Kidney (tissue), 14 donors: ENCODE measurements around the gene NDUFAF8. TPM values are rescaled to one million over a fixed set of nuclear protein-coding genes. Genes with fewer than 3 reads are reported as not detected.

ENCODE experiments used
- DNase-seq, 5 donors: peaks; one replicate each; pipeline ENCODE4 v3.0.0-alpha.2; 2013 to 2020
- FAIRE-seq: peaks from 2 replicates; lab custom pipeline; 2012; peaks lifted over from hg19 to GRCh38; lab: Jason Lieb, UNC
- H3K27ac ChIP-seq, 2 donors: one replicate each; pipeline ENCODE4 v1.7.0; 2013; ENCODE audit warnings: low read depth in 2 of 2, low read length in 2 of 2, inconsistent platforms in 1 of 2
- H3K27me3 ChIP-seq: one replicate; pipeline ENCODE4 v1.7.1; 2013; ENCODE audit warnings: low read length, inconsistent platforms; ENCODE audit not compliant: control insufficient read depth, insufficient read depth
- H3K36me3 ChIP-seq, 3 donors: one replicate each; pipeline versions ENCODE4 v1.7.0 to v1.7.1; 2013; ENCODE audit warnings: low read length in 3 of 3, control low read depth in 1 of 3, inconsistent platforms in 1 of 3; ENCODE audit not compliant: insufficient read depth in 3 of 3, control insufficient read depth in 2 of 3
- H3K4me1 ChIP-seq, 3 donors: one replicate each; pipeline versions ENCODE4 v1.7.0 to v1.7.1; 2013; ENCODE audit warnings: low read length in 3 of 3, inconsistent platforms in 1 of 3, low read depth in 1 of 3; ENCODE audit not compliant: control insufficient read depth in 2 of 3, insufficient read depth in 2 of 3
- H3K4me3 ChIP-seq, 3 donors: one replicate each; pipeline versions ENCODE4 v1.7.0 to v1.8.1; 2013; ENCODE audit warnings: low read length in 3 of 3, control low read depth in 1 of 3, inconsistent platforms in 1 of 3
- H3K9ac ChIP-seq, 3 donors: one replicate each; pipeline versions ENCODE4 v1.7.0 to v1.7.1; 2013; ENCODE audit warnings: low read length in 3 of 3, control low read depth in 1 of 3, inconsistent platforms in 1 of 3
- H3K9me3 ChIP-seq, 3 donors: one replicate each; pipeline versions ENCODE4 v1.7.0 to v1.7.1; 2013; ENCODE audit warnings: low read length in 3 of 3, control low read depth in 1 of 3, inconsistent platforms in 1 of 3; ENCODE audit not compliant: control insufficient read depth in 2 of 3, insufficient read depth in 1 of 3
- CTCF ChIP-seq: IDR thresholded peaks from 3 replicates; pipeline ENCODE4 v1.5.1; 2012; ENCODE audit warnings: mild to moderate bottlenecking, moderate library complexity, borderline replicate concordance; ENCODE audit not compliant: insufficient read depth; ENCODE audit errors: extremely low read depth
- intact Hi-C: fragments of 100-400 bp; cut with DNase I; formaldehyde crosslinking; loops from one replicate; pipeline ENCODE4 v1.11.1; 2022
- polyA plus RNA-seq: library from polyadenylated mRNA; stranded (reverse); fragments of 350-450 nt; fragmentation: Illumina TruSeq; extraction: RNeasy Lipid Tissue Mini Kit (QIAGEN cat#74804); gene quantifications from one replicate; pipeline ENCODE4 v1.2.3, GENCODE V29; 2014; ENCODE audit warnings: low read depth, low replicate concordance; ENCODE audit not compliant: insufficient read depth
- total RNA-seq: library from RNA; stranded (reverse); fragmentation: NEBNext Ultra II Directional; extraction: Animal tissue kit (Norgen Biotek cat#: 25700); gene quantifications from one replicate; pipeline ENCODE4 v1.2.1, GENCODE V29; 2021
- donor health status: control.
- donor health status: control.
- donor health status: control.
- donor health status: control.
- donor health status: control.
- donor health status: DM: yes; HTN: yes; CAD: no.
- donor health status: Normal renal cell carcinoma (clear cell type).

The NDUFAF8 gene
- total and polyA plus RNA-seq, 2 donors from 2014 or later = 38.6 to 134 TPM

GRCh38 chr17:81256616-81257015 lies 17.5 kb downstream of the NDUFAF8 start:
- intact Hi-C loops = loop anchor here (10.0 kb wide), 1 partner anchor 228 kb away; no protein-coding TSS in a partner anchor
- peaks cover 0 to 28% (median 10%) of the 10 kb centered on the region in 3 donors for H3K36me3 ChIP-seq
- TF ChIP-seq CTCF = no peak
- no peak for FAIRE-seq
- no peak for DNase-seq
- H3K9ac ChIP-seq = no peak overlapping the region
- H3K27ac ChIP-seq = peak overlapping the region in 1 of 2 donors; percentile 51
- H3K4me3 ChIP-seq = no peak overlapping the region
- peaks cover 0 to 17% (median 12%) of the 10 kb centered on the region in 3 donors for H3K4me1 ChIP-seq
- H3K9me3 ChIP-seq = no peaks in the 10 kb centered on the region
- no peaks in the 10 kb centered on the region for H3K27me3 ChIP-seq

GRCh38 chr17:81257533-81257932 lies 18.4 kb downstream of the NDUFAF8 start:
- intact Hi-C loops = loop anchor here (10.0 kb wide), 1 partner anchor 227 kb away; no protein-coding TSS in a partner anchor
- H3K36me3 ChIP-seq = peaks cover 0 to 24% (median 10%) of the 10 kb centered on the region in 3 donors
- no peak for TF ChIP-seq CTCF

GRCh38 chr17:81258292-81258691 lies 19.2 kb downstream of the NDUFAF8 start:
- H3K27ac ChIP-seq = no peak overlapping the region
- H3K4me3 ChIP-seq = no peak overlapping the region
- no peak for TF ChIP-seq CTCF
- no peak overlapping the region for H3K9ac ChIP-seq
- H3K27me3 ChIP-seq = no peaks in the 10 kb centered on the region
- no peaks in the 10 kb centered on the region for H3K9me3 ChIP-seq
- DNase-seq (peak in 4 of 5 donors; percentile 84 to 87 (median 85)), FAIRE-seq (no peak)
- H3K4me1 ChIP-seq = peaks cover 0 to 12% (median 9%) of the 10 kb centered on the region in 3 donors
- intact Hi-C loops = loop anchor here (10.0 kb wide), 1 partner anchor 227 kb away; no protein-coding TSS in a partner anchor
- peaks cover 0 to 24% (median 10%) of the 10 kb centered on the region in 3 donors for H3K36me3 ChIP-seq

More at GRCh38 chr17:81257533-81257932, 18.4 kb downstream of the NDUFAF8 start:
- Histone ChIP-seq H3K27me3 (no peaks in the 10 kb centered on the region), H3K4me1 (peaks cover 0 to 14% (median 12%) of the 10 kb centered on the region in 3 donors), H3K9ac (no peak overlapping the region), H3K9me3 (no peaks in the 10 kb centered on the region), H3K4me3 (no peak overlapping the region), H3K27ac (no peak overlapping the region)
- no peak for FAIRE-seq
- DNase-seq = no peak
